Dendritic cell treated with granulocyte-macrophage colony-stimulating factor and Interleukin-4, amounts not matched to agents 40 ng/mL and 50 ng/mL, for 4 days (primary cell): ENCODE measurements around the gene WNK2.

Experiments
- H3K27ac Mint-ChIP-seq: one replicate; pipeline ENCODE4 v1.8.0; 2022; ENCODE audit warnings: mild to moderate bottlenecking, mixed read lengths
- H3K27me3 Mint-ChIP-seq: one replicate; pipeline ENCODE4 v1.8.0; 2022; ENCODE audit warnings: mild to moderate bottlenecking, mixed read lengths
- H3K36me3 Mint-ChIP-seq: one replicate; pipeline ENCODE4 v1.8.0; 2022; ENCODE audit warnings: low read depth, mixed read lengths
- H3K4me1 Mint-ChIP-seq: one replicate; pipeline ENCODE4 v1.8.0; 2022; ENCODE audit warnings: low read depth, mixed read lengths
- H3K4me3 Mint-ChIP-seq: one replicate; pipeline ENCODE4 v1.8.0; 2022; ENCODE audit warnings: mild to moderate bottlenecking, moderate library complexity, mixed read lengths
- H3K9me3 Mint-ChIP-seq: one replicate; pipeline ENCODE4 v1.8.0; 2022; ENCODE audit warnings: mixed read lengths
- intact Hi-C: fragments of 100-400 bp; cut with micrococcal nuclease; formaldehyde crosslinking; loops from one replicate; pipeline ENCODE4 v1.15.0; 2022

WNK2 gene

DNA sequence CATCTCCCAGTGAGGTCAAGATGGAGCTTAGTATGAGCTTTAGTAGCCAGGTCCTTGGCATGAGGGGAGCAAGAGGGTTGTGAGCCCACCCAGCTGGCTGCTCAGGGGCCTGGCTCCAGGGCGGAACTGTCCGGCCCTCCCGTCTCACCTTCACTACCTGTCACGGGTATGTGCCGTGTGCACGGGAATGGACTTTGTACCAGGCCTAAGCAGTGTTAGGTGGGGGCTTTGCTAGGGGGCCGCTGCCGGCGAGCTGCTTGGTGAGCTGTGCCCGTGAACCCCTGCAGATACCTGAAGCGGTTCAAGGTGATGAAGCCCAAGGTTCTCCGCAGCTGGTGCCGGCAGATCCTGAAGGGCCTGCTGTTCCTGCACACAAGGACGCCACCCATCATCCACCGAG, 46.7 kb downstream of the WNK2 start:
- H3K4me3 Mint-ChIP-seq, result no peak overlapping the region

DNA sequence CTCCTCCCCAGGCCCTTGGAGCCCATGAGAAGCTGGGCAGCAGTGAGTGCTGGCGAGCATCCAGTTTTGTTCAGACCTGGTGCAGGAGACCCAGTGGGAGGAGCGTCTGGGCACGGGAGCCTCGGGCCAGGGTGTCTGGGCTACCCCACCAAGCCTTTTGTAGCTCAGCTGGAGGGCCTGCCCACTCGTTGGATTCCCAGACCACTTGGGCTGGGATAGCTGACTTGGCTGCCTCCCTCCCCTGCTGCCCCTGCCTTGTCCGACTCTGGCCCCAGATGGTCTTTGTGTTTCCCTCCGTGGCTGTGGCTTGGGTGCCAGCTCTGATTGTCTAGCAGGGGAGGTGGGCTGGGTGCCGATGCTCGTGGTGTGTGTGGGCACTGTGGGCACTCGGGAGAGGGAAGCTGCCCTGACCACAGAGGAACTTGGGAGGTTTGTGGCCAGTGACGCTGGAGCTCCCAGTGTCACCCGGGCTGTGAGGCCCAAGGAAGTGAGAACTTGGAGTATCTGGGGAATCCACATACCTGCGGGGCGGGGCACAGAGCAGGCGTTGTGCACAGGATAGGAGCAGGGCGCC, 47.3 kb downstream of the WNK2 start:
- peaks cover 99% of the 10 kb centered on the region for H3K27me3 Mint-ChIP-seq
- H3K36me3 Mint-ChIP-seq, result no peaks in the 10 kb centered on the region
- no peaks in the 10 kb centered on the region for H3K9me3 Mint-ChIP-seq
- H3K27ac Mint-ChIP-seq, result no peak overlapping the region
- intact Hi-C loops, result no loop called here
- peaks cover 29% of the 10 kb centered on the region for H3K4me1 Mint-ChIP-seq
- H3K4me3 Mint-ChIP-seq, result no peak overlapping the region

More for the DNA sequence above, 46.7 kb downstream of the WNK2 start:
- intact Hi-C loops, result no loop called here
- Mint-ChIP-seq H3K9me3 (no peaks in the 10 kb centered on the region), H3K27me3 (peaks cover 99% of the 10 kb centered on the region), H3K27ac (no peak overlapping the region), H3K4me1 (peaks cover 35% of the 10 kb centered on the region), H3K36me3 (no peaks in the 10 kb centered on the region)

DNA sequence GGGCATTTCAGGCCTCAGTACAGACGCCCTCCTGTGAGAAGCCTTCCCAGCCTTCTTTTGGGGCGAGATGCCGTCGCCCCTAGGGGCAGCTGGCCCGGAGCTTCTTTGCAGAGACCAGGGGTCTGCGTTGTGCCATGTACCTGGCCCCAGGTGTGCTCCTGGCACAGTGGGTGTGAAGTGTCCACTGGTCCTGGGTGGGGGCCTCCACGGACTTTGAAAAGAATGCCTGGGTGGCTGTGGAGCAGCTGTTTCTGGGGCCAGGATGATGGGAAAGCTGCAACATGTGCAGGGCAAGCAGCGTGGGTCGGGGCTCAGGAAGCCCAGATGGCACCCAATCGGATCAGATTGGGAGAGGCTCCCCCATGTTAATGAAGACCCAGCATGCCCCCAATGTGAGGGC, 47.8 kb downstream of the WNK2 start:
- intact Hi-C loops, result no loop called here
- peak overlapping the region; percentile 15 for H3K27ac Mint-ChIP-seq
- no peak overlapping the region for H3K4me3 Mint-ChIP-seq
- no peaks in the 10 kb centered on the region for H3K9me3 Mint-ChIP-seq
- H3K36me3 Mint-ChIP-seq, result no peaks in the 10 kb centered on the region
- H3K4me1 Mint-ChIP-seq, result peaks cover 26% of the 10 kb centered on the region
- peaks cover 99% of the 10 kb centered on the region for H3K27me3 Mint-ChIP-seq

DNA sequence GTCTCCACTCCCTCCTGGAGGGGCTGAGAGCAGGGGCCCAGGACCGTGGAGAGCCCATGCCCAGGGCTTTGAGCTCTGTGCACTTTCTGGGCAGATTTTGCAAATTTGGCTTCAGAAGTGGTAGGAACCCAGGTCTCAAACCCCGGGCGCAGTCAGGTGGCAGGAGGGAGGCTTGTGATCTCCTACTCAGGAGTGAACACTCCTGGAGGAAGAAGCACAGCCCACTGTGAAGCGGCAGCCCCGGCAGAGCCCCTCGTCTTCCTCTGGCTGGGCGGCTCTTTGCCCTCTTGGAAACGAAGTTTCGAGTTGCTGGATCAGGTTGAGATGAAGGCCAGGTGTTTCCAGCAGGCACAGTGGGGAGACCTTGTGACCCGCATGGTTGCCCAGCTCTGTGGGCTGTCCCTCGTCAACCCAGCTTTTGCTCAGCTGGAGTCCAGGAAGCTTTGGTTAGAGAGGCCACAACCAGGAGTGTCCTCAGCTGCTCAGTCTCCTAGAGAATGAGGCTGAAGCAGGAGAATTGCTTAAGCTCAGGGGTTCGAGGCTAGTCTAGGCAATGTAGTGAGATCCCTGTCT, 48.5 kb downstream of the WNK2 start:
- peaks cover 99% of the 10 kb centered on the region for H3K27me3 Mint-ChIP-seq
- H3K36me3 Mint-ChIP-seq, result no peaks in the 10 kb centered on the region
- no peak overlapping the region for H3K4me3 Mint-ChIP-seq
- H3K9me3 Mint-ChIP-seq, result no peaks in the 10 kb centered on the region
- intact Hi-C loops, result no loop called here
- H3K27ac Mint-ChIP-seq, result peak overlapping the region; percentile 15
- H3K4me1 Mint-ChIP-seq, result peaks cover 26% of the 10 kb centered on the region

DNA sequence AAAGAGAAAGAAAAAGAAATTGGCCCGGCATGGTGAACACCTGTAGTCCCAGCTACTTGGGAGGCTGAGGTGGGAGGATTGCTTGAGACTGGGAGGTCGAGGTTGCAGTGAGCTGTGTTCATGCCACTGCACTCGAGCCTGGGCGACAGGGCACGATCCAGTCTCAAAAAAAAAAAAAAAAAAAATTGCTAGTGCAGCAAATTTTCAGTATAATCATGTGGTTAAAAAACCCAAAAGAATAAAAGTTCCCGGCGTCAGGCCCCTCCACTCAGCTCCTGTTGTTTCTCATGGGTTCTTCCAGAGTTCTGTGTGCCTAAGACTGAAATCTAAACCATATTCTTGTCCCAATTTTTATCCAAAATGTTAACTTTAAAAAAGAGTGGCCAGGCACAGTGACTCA, 49.1 kb downstream of the WNK2 start:
- Mint-ChIP-seq H3K9me3 (no peaks in the 10 kb centered on the region), H3K27me3 (peaks cover 99% of the 10 kb centered on the region), H3K4me1 (peaks cover 26% of the 10 kb centered on the region), H3K27ac (no peak overlapping the region), H3K36me3 (no peaks in the 10 kb centered on the region), H3K4me3 (no peak overlapping the region)
- intact Hi-C loops, result no loop called here

DNA sequence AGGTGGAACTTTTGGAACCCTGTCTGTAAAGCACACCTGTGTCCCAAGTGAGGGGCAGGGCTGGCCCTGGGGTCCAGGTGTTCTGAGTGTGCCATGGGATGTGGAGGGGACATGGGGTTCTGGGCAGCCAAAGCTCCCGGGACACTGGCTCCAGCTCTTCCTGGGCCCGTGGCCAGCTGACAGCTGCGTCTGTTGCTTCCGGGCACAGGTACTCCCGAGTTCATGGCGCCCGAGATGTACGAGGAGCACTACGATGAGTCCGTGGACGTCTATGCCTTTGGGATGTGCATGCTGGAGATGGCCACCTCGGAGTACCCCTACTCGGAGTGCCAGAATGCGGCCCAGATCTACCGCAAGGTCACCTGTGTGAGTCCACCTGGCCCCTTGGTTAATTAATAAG, 50.7 kb downstream of the WNK2 start:
- Mint-ChIP-seq H3K27me3 (peaks cover 97% of the 10 kb centered on the region), H3K36me3 (no peaks in the 10 kb centered on the region), H3K9me3 (no peaks in the 10 kb centered on the region), H3K4me3 (no peak overlapping the region), H3K4me1 (peaks cover 26% of the 10 kb centered on the region), H3K27ac (no peak overlapping the region)
- intact Hi-C loops, result no loop called here

DNA sequence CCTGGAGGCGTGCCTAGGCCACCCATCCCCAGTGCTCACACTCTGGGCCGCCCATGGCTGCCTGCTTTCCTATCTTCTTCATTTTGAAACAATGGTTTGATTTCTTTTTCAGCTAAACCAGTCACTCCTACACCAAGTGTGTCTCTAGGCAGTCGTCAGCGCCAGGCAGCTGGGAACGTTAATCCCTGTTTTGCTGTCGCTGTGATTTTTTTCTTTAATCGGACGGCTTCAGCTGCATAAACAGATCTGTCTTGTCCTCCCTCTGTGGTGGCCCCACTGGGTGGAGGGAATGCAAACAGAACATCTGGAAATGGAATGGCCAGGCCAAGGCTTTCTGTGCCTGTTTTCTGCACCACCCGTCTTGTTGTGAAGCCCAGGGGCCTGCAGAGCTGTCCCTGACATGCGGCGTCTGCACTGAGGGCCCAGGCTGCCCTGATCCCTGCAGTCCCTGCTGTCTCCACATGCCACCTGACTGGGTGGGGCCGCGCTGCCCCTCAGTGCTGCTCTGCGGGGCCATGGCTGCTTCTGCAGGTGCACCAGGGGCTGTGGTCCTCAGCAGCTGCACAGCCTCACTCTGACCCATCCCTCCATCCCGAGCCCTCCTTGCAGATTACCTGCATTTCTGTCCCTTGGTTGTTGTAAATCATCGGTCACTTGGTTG, 51.5 kb downstream of the WNK2 start:
- H3K9me3 Mint-ChIP-seq, result no peaks in the 10 kb centered on the region
- H3K4me3 Mint-ChIP-seq, result no peak overlapping the region
- intact Hi-C loops, result no loop called here
- H3K27me3 Mint-ChIP-seq, result peaks cover 97% of the 10 kb centered on the region
- peaks cover 20% of the 10 kb centered on the region for H3K4me1 Mint-ChIP-seq
- no peak overlapping the region for H3K27ac Mint-ChIP-seq
- H3K36me3 Mint-ChIP-seq, result no peaks in the 10 kb centered on the region

DNA sequence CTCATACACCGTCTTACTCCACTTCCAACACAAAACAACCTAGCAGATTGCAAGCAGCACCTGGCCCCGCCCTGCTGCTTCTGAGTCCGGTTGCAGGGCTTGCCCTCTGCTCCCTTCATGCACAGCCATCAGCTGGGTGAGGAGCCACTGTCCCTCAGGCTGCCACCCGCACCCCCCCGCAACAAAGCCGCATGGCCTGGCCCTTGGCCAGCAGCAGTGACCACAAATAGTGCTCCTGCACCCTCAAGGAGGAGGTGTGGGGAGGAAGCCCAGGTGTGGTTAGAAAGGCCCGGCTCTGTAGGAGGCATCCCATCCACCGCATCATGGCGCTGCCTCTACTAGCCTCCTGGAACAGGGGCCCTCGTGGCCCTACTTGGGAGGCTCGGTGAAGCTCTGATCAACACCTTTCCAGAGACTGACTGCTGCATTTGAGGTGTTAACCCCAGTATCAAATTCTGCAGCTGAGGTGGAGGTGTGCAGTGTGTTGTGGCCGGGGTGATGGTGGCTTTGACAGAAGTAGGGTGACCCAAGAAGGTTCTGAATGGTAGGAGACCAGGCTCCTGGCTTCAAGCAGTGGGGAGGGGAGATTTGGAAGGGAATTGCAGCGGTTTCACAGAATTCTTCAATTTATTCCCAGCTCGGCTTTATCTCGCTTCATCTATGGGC, 52.7 kb downstream of the WNK2 start:
- Mint-ChIP-seq H3K27me3 (peaks cover 94% of the 10 kb centered on the region), H3K4me3 (no peak overlapping the region), H3K27ac (no peak overlapping the region), H3K9me3 (no peaks in the 10 kb centered on the region), H3K36me3 (no peaks in the 10 kb centered on the region), H3K4me1 (peaks cover 11% of the 10 kb centered on the region)
- intact Hi-C loops, result no loop called here

DNA sequence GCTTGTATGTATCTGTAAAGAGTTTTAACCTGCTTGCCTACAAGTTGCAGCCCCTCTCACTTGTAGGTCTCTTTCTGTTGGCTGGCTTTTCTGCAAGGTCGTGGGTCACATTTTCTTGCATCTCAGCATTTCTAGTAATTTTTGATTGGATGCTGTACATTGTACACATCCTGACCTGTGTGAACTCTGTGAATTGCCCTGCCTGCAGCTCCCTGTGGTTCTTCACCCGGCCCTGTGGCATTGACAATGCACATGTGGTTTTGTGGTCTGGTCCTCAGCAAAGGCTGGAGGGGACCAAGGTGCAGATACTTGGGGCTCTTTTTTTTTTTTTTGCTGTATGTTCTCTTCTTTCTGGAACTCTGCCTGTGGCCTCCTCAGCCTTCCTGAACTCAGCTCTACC, 53.6 kb downstream of the WNK2 start:
- Mint-ChIP-seq H3K27me3 (peaks cover 91% of the 10 kb centered on the region), H3K36me3 (no peaks in the 10 kb centered on the region), H3K9me3 (no peaks in the 10 kb centered on the region), H3K4me3 (no peak overlapping the region), H3K4me1 (peaks cover 5% of the 10 kb centered on the region), H3K27ac (no peak overlapping the region)
- intact Hi-C loops, result no loop called here

DNA sequence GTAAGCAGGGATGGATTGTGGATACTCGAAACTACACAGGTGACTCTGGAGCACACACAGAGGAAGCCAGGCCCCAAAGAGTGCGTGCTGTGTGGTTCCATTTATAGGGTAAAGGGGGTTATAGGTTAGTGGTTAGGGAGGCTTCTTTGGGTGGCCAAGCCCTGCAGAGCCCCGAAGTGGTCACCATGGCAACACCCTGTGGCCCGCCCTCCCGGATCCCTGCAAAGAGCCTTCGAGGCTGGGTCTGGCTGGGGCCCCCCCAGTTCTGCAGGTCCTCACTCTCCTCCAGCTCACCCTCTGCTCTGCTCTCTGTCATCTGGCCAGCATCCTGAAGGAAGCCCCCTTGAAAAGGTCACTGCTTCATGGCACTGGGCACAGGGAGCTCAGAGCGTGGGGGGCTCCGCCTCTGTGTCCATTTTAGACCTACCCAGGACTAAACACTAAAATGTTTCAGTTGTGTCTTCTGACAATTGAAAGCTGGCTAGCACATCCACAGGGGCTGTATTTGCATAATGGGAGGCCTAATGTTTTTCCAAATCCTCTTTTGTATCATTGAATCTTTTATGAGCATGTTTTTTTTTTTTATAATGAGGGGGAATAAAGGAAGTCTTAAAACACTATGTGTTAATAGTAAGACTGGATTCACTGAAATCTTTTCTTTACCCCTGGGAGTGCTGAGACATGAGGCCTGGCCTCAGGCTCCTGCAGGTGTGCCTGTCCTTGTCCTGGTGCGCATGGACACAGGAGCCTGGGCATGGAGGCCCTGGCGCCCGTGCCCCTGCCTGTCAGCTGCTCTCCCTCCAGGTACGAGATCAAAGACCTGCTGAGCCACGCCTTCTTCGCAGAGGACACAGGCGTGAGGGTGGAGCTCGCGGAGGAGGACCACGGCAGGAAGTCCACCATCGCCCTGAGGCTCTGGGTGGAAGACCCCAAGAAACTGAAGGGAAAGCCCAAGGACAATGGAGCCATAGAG, 55.3 kb downstream of the WNK2 start:
- Mint-ChIP-seq H3K27me3 (peaks cover 89% of the 10 kb centered on the region), H3K27ac (no peak overlapping the region), H3K4me3 (no peak overlapping the region), H3K4me1 (no peaks in the 10 kb centered on the region), H3K36me3 (no peaks in the 10 kb centered on the region), H3K9me3 (no peaks in the 10 kb centered on the region)
- intact Hi-C loops, result no loop called here

DNA sequence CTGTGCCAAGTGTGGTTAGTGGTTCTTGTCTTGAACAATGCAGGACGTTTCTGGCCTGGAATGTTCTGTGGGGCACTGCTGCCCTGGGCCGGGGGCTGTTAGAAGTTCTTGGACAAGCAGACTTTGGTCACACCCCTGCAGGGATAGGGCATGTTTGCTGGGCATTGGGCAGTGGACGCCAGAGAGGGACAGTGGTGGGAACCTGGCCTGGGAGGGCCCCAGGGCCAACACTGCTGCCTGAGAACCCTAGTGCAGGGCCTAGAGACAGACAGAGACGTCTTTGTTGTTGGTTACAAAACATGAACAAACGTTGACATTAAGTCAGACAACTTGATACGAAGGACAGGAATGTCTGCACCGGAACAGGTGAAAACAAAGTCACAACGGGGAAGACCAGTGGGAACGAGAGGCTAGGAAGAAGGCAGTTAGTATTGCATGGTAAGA, 57.0 kb downstream of the WNK2 start:
- Mint-ChIP-seq H3K36me3 (no peaks in the 10 kb centered on the region), H3K9me3 (no peaks in the 10 kb centered on the region), H3K4me1 (no peaks in the 10 kb centered on the region), H3K27ac (no peak overlapping the region), H3K27me3 (peaks cover 80% of the 10 kb centered on the region), H3K4me3 (no peak overlapping the region)
- intact Hi-C loops, result no loop called here

DNA sequence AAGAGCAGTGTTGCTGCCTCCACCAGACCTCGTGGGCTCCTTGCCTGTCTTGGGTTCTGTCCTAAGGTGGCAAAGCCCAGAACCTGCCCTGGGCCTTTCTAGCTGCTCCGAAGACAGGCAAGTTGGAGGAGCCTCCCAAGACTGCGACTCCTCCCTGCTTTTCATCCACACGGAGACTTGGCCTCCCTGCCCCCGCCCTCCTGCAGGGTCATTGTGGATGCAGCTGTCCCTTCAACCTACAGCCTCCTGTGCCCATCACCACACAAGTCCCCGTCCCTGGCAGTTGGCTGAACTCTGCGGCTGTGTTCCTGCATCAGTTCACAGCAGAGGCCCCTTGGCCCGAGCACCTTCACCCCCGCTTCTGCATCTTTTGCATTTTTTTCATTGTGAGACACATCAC, 59.2 kb downstream of the WNK2 start:
- H3K27ac Mint-ChIP-seq, result no peak overlapping the region
- no peaks in the 10 kb centered on the region for H3K9me3 Mint-ChIP-seq
- no peak overlapping the region for H3K4me3 Mint-ChIP-seq
- intact Hi-C loops, result no loop called here
- no peaks in the 10 kb centered on the region for H3K36me3 Mint-ChIP-seq
- no peaks in the 10 kb centered on the region for H3K4me1 Mint-ChIP-seq
- H3K27me3 Mint-ChIP-seq, result peaks cover 73% of the 10 kb centered on the region

DNA sequence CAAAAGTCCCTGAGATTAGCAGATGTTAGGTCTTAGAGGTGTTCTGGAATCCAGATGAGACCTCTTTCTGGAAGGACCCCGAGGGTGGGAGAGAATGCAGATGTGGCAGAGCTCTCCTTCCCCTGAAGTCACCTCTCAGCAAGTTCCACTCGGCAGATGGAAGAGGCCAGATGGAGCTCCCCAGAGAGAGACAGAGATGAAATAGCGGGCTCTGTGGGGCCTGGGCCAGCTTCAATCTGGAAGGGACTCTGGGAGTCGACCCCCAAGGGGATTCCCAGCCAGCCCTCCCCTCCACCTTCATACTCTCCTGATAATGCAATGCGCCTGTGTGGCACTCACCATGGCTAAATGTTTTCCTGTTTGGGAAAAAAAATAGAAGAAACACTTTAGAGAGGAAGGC, 60.2 kb downstream of the WNK2 start:
- Mint-ChIP-seq H3K27me3 (peaks cover 68% of the 10 kb centered on the region), H3K4me1 (no peaks in the 10 kb centered on the region), H3K27ac (no peak overlapping the region), H3K36me3 (no peaks in the 10 kb centered on the region), H3K9me3 (no peaks in the 10 kb centered on the region), H3K4me3 (no peak overlapping the region)
- intact Hi-C loops, result no loop called here
